HEK293 (cell line): ENCODE results near the gene GALR2.

Experiments used
- CTCF ChIA-PET: fragments of 350-600 bp; formaldehyde crosslinking; extraction: SDS; loops from one replicate; lab custom pipeline; 2021; ENCODE audit warnings: antibody characterized with exemption; lab: Yijun Ruan, JAX
- POLR2A ChIA-PET: fragments of 300-600 bp; formaldehyde crosslinking; extraction: SDS; loops from one replicate; lab custom pipeline; 2020; ENCODE audit warnings: antibody characterized with exemption, inconsistent platforms; lab: Yijun Ruan, JAX
- H3K27ac ChIP-seq: fragments of 200-500 bp; sonication (Bioruptor generic); 2 replicates; pipeline ENCODE4 v1.5.1; 2014; ENCODE audit warnings: low read depth, low read length, control low read depth, inconsistent platforms; ENCODE audit errors: extremely low read depth
- H3K36me3 ChIP-seq, 2 experiments: fragments of 200-500 bp in 1 of 2; sonication (Bioruptor generic) in 1 of 2; 1 replicate in 1 of 2; 2 replicates in 1 of 2; pipeline ENCODE4 v1.5.1; 2014 to 2017; ENCODE audit warnings: inconsistent platforms in 2 of 2, low read length in 2 of 2; ENCODE audit not compliant: control insufficient read depth in 2 of 2, insufficient read depth in 1 of 2
- H3K4me1 ChIP-seq: fragments of 200-500 bp; sonication (Bioruptor generic); 2 replicates; pipeline ENCODE4 v1.5.1; 2014; ENCODE audit warnings: mild to moderate bottlenecking, low read length, inconsistent platforms; ENCODE audit not compliant: control insufficient read depth, insufficient read depth
- H3K4me3 ChIP-seq: 2 replicates; pipeline ENCODE4 v1.5.1; 2011; ENCODE audit warnings: low read depth, mild to moderate bottlenecking, control low read depth, low read length, moderate library complexity
- H3K9me3 ChIP-seq: fragments of 200-500 bp; sonication (Bioruptor generic); 2 replicates; pipeline ENCODE4 v1.5.1; 2014; ENCODE audit warnings: low read depth, low read length, inconsistent platforms; ENCODE audit not compliant: control insufficient read depth, insufficient read depth
- BCL11A ChIP-seq: fragments of 450-650 bp; formaldehyde crosslinking; IDR thresholded peaks from 2 replicates; pipeline ENCODE4 v1.5.1; 2016; ENCODE audit warnings: low read depth, missing biosample characterization, missing genetic modification characterization
- BCL11B ChIP-seq: fragments of 450-650 bp; formaldehyde crosslinking; IDR thresholded peaks from 2 replicates; pipeline ENCODE4 v1.5.1; 2016; ENCODE audit warnings: low read depth, missing biosample characterization, missing genetic modification characterization
- FEZF1 ChIP-seq: fragments of 450-650 bp; formaldehyde crosslinking; IDR thresholded peaks from 2 replicates; pipeline ENCODE4 v1.5.1; 2016; ENCODE audit warnings: missing biosample characterization, missing genetic modification characterization
- GLI2 ChIP-seq: fragments of 450-650 bp; formaldehyde crosslinking; IDR thresholded peaks from 2 replicates; pipeline ENCODE4; 2017; ENCODE audit warnings: missing biosample characterization, missing genetic modification characterization, low read depth, borderline replicate concordance
- GLIS1 ChIP-seq: fragments of 450-650 bp; formaldehyde crosslinking; IDR thresholded peaks from 2 replicates; pipeline ENCODE4 v1.5.1; 2016; ENCODE audit warnings: missing biosample characterization, missing genetic modification characterization
- INSM2 ChIP-seq: fragments of 450-650 bp; formaldehyde crosslinking; IDR thresholded peaks from 2 replicates; pipeline ENCODE4 v1.5.1; 2016; ENCODE audit warnings: missing biosample characterization, missing genetic modification characterization
- KLF17 ChIP-seq: fragments of 450-650 bp; formaldehyde crosslinking; IDR thresholded peaks from 2 replicates; pipeline ENCODE4 v1.5.1; 2016; ENCODE audit warnings: missing biosample characterization, missing genetic modification characterization
- PRDM1 ChIP-seq: fragments of 450-650 bp; formaldehyde crosslinking; IDR thresholded peaks from 2 replicates; pipeline ENCODE4; 2016; ENCODE audit warnings: missing biosample characterization, missing genetic modification characterization
- SETDB1 ChIP-seq: IDR thresholded peaks from one replicate; pipeline ENCODE4 v1.6.1; 2017; ENCODE audit warnings: mild to moderate bottlenecking, low read length, moderate library complexity, mixed read lengths; ENCODE audit not compliant: insufficient read length
- TRIM28 ChIP-seq: IDR thresholded peaks from 2 replicates; pipeline ENCODE4 v1.6.1; 2011; ENCODE audit warnings: low read length, control low read depth, borderline replicate concordance
- WT1 ChIP-seq: fragments of 450-650 bp; formaldehyde crosslinking; IDR thresholded peaks from 2 replicates; pipeline ENCODE4 v1.5.1; 2016; ENCODE audit warnings: missing biosample characterization, missing genetic modification characterization
- ZBTB1 ChIP-seq: fragments of 450-650 bp; formaldehyde crosslinking; IDR thresholded peaks from 2 replicates; pipeline ENCODE4 v1.5.1; 2016; ENCODE audit warnings: missing biosample characterization, missing genetic modification characterization
- ZBTB21 ChIP-seq: fragments of 450-650 bp; formaldehyde crosslinking; IDR thresholded peaks from 2 replicates; pipeline ENCODE4 v1.5.1; 2017; ENCODE audit warnings: missing biosample characterization, missing genetic modification characterization
- ZBTB8A ChIP-seq: fragments of 450-650 bp; formaldehyde crosslinking; IDR thresholded peaks from 2 replicates; pipeline ENCODE4 v1.5.1; 2016; ENCODE audit warnings: missing biosample characterization, missing genetic modification characterization
- ZNF132 ChIP-seq: fragments of 450-650 bp; formaldehyde crosslinking; IDR thresholded peaks from 2 replicates; pipeline ENCODE4 v1.5.1; 2017; ENCODE audit warnings: missing biosample characterization, missing genetic modification characterization, borderline replicate concordance
- ZNF133 ChIP-seq: fragments of 450-650 bp; formaldehyde crosslinking; IDR thresholded peaks from 2 replicates; pipeline ENCODE4 v1.5.1; 2016; ENCODE audit warnings: missing biosample characterization, missing genetic modification characterization
- ZNF211 ChIP-seq: fragments of 450-650 bp; formaldehyde crosslinking; IDR thresholded peaks from 2 replicates; pipeline ENCODE4 v1.5.1; 2016; ENCODE audit warnings: low read depth, missing biosample characterization, missing genetic modification characterization
- ZNF23 ChIP-seq: fragments of 450-650 bp; formaldehyde crosslinking; IDR thresholded peaks from 2 replicates; pipeline ENCODE4 v1.5.1; 2016; ENCODE audit warnings: missing biosample characterization, missing genetic modification characterization, borderline replicate concordance
- ZNF280C ChIP-seq: fragments of 450-650 bp; formaldehyde crosslinking; IDR thresholded peaks from 2 replicates; pipeline ENCODE4 v1.5.1; 2016; ENCODE audit warnings: missing biosample characterization, missing genetic modification characterization
- ZNF292 ChIP-seq: fragments of 450-650 bp; formaldehyde crosslinking; IDR thresholded peaks from 2 replicates; pipeline ENCODE4 v1.5.1; 2016; ENCODE audit warnings: low read depth, missing biosample characterization, missing genetic modification characterization, borderline replicate concordance
- ZNF311 ChIP-seq: fragments of 450-650 bp; formaldehyde crosslinking; IDR thresholded peaks from 2 replicates; pipeline ENCODE4 v1.5.1; 2017; ENCODE audit warnings: missing biosample characterization, missing genetic modification characterization, borderline replicate concordance
- ZNF404 ChIP-seq: fragments of 450-650 bp; formaldehyde crosslinking; IDR thresholded peaks from 2 replicates; pipeline ENCODE4 v1.5.1; 2017; ENCODE audit warnings: missing biosample characterization, missing genetic modification characterization
- ZNF423 ChIP-seq: fragments of 450-650 bp; formaldehyde crosslinking; IDR thresholded peaks from 2 replicates; pipeline ENCODE4 v1.5.1; 2016; ENCODE audit warnings: missing biosample characterization, missing genetic modification characterization
- ZNF600 ChIP-seq: fragments of 450-650 bp; formaldehyde crosslinking; IDR thresholded peaks from 2 replicates; pipeline ENCODE4 v1.5.1; 2016; ENCODE audit warnings: missing biosample characterization, missing genetic modification characterization
- ZNF701 ChIP-seq: fragments of 450-650 bp; formaldehyde crosslinking; IDR thresholded peaks from 2 replicates; pipeline ENCODE4 v1.5.1; 2016; ENCODE audit warnings: missing biosample characterization, missing genetic modification characterization
- ZNF785 ChIP-seq: fragments of 450-650 bp; formaldehyde crosslinking; IDR thresholded peaks from 2 replicates; pipeline ENCODE4 v1.5.1; 2016; ENCODE audit warnings: missing biosample characterization, missing genetic modification characterization
- ZNF843 ChIP-seq: fragments of 450-650 bp; formaldehyde crosslinking; IDR thresholded peaks from 2 replicates; pipeline ENCODE4 v1.5.1; 2016; ENCODE audit warnings: missing biosample characterization, missing genetic modification characterization
- ZSCAN23 ChIP-seq: fragments of 450-650 bp; formaldehyde crosslinking; IDR thresholded peaks from 2 replicates; pipeline ENCODE4 v1.5.1; 2016; ENCODE audit warnings: missing biosample characterization, missing genetic modification characterization
- ZSCAN5A ChIP-seq: fragments of 450-650 bp; formaldehyde crosslinking; IDR thresholded peaks from 2 replicates; pipeline ENCODE4 v1.5.1; 2016; ENCODE audit warnings: missing biosample characterization, missing genetic modification characterization

The GALR2 gene

GRCh38 chr17:76085731-76086366 lies 11.3 kb downstream of the GALR2 start:
- ChIA-PET POLR2A (interaction anchor here (0.6 to 1.8 kb wide), 2 partner anchors 10 to 109 kb away, joined by 6 to 8 read pairs; no protein-coding TSS in a partner anchor), CTCF (interaction anchor here (0.7 to 1.9 kb wide), 2 partner anchors 10 to 81 kb away, joined by 3 to 5 read pairs; no protein-coding TSS in a partner anchor)
- H3K4me1 ChIP-seq, result peaks cover 13% of the 10 kb centered on the region
- H3K9me3 ChIP-seq, result no peaks in the 10 kb centered on the region
- H3K4me3 ChIP-seq, result no peak overlapping the region
- TF ChIP-seq ZSCAN5A (tag by site-specific recombination) (no peak), ZSCAN23 (tag by site-specific recombination) (no peak), GLIS1 (no peak), FEZF1 (no peak), ZNF133 (tag by site-specific recombination) (no peak), ZBTB1 (tag by site-specific recombination) (no peak), ZNF843 (tag by site-specific recombination) (no peak), KLF17 (no peak), ZBTB8A (tag by site-specific recombination) (no peak), ZNF701 (tag by site-specific recombination) (no peak), ZNF23 (tag by site-specific recombination) (no peak), ZNF211 (tag by site-specific recombination) (no peak), TRIM28 (no peak), WT1 (tag by site-specific recombination) (no peak), ZNF132 (tag by site-specific recombination) (no peak), ZNF404 (tag by site-specific recombination) (no peak), ZBTB21 (tag by site-specific recombination) (no peak)
- peaks cover 4 to 94% of the 10 kb centered on the region in 2 experiments; a peak in 2 of 3 replicates for H3K36me3 ChIP-seq
- H3K27ac ChIP-seq, result no peak overlapping the region

- Histone ChIP-seq H3K27ac (0 out of 2 replicates have a peak overlapping the region, but pooled peaks have one; percentile 24), H3K4me1 (peaks cover 13% of the 10 kb centered on the region), H3K4me3 (no peak overlapping the region), H3K36me3 (peaks cover 4 to 99% of the 10 kb centered on the region in 2 experiments; a peak in 2 of 3 replicates), H3K9me3 (no peaks in the 10 kb centered on the region)
- ChIA-PET CTCF (interaction anchor here (0.6 to 1.9 kb wide), 3 partner anchors 9 to 82 kb away, joined by 3 to 5 read pairs (median 3); no protein-coding TSS in a partner anchor), POLR2A (interaction anchor here (1.8 kb wide), 1 partner anchor 10 kb away, joined by 6 read pairs; no protein-coding TSS in a partner anchor)
- TF ChIP-seq ZNF600 (no peak), ZNF292 (tag by site-specific recombination) (no peak), SETDB1 (no peak), ZNF280C (tag by site-specific recombination) (no peak), BCL11B (no peak), ZNF311 (tag by site-specific recombination) (no peak), PRDM1 (tag by site-specific recombination) (no peak), BCL11A (tag by site-specific recombination) (no peak), INSM2 (tag by site-specific recombination) (no peak), ZNF423 (tag by site-specific recombination) (no peak), GLI2 (tag by site-specific recombination) (no peak), ZNF785 (tag by site-specific recombination) (no peak)
Measured at GRCh38 chr17:76086384-76086783, 11.8 kb downstream of the GALR2 start.
